A673 (cell line): ENCODE results near the gene EPSTI1. TPM values are rescaled to one million over a fixed set of nuclear protein-coding genes. Genes with fewer than 3 reads are reported as not detected.
"Not testable (repeated sequence)": the region's sequence is repeated elsewhere in the genome, so short reads cannot be mapped to it uniquely, and the experiment has no call there.

ENCODE experiments used
- BruUV-seq: library from RNA; stranded (reverse); fragments of 400-500 nt; replicated peaks from 2 replicates; lab custom pipeline; 2021; lab: Mats Ljungman, UMichigan
- CTCF ChIA-PET: fragments of 300-600 bp; sonication (Branson Sonifier 250); formaldehyde crosslinking; loops from one replicate; lab custom pipeline; 2022; ENCODE audit warnings: antibody characterized with exemption; lab: Charles Lee
- POLR2A ChIA-PET: fragments of 300-600 bp; sonication (Branson Sonifier 250); formaldehyde crosslinking; loops from one replicate; lab custom pipeline; 2022; ENCODE audit warnings: antibody characterized with exemption; ENCODE audit not compliant: low non-redundant PET; lab: Charles Lee
- DNase-seq: peaks from one replicate; pipeline ENCODE4 v3.0.0-alpha.2; 2015; ENCODE audit warnings: low spot score
- H3K27ac ChIP-seq: fragments of 200-600 bp; sonication (generic); 2 replicates; pipeline ENCODE4 v1.5.1; 2016; ENCODE audit warnings: mixed run types, low read depth, mild to moderate bottlenecking, mixed read lengths, antibody characterized with exemption, low read length; ENCODE audit not compliant: poor library complexity, severe bottlenecking
- H3K27me3 ChIP-seq: fragments of 200-600 bp; sonication (generic); replicated peaks from 2 replicates; pipeline ENCODE4 v1.6.1; 2017; ENCODE audit warnings: mixed run types, low read depth, mild to moderate bottlenecking, mixed read lengths, antibody characterized with exemption, low read length; ENCODE audit not compliant: insufficient read depth, poor library complexity
- H3K36me3 ChIP-seq: fragments of 200-600 bp; sonication (generic); 2 replicates; pipeline ENCODE4 v1.6.1; 2016; ENCODE audit warnings: mixed run types, mild to moderate bottlenecking, mixed read lengths, antibody characterized with exemption, low read length; ENCODE audit not compliant: insufficient read depth, poor library complexity, severe bottlenecking
- H3K4me1 ChIP-seq: fragments of 200-600 bp; sonication (generic); 2 replicates; pipeline ENCODE4 v1.6.1; 2017; ENCODE audit warnings: mixed run types, mild to moderate bottlenecking, mixed read lengths, antibody characterized with exemption, low read length; ENCODE audit not compliant: insufficient read depth, poor library complexity, severe bottlenecking
- H3K4me3 ChIP-seq: fragments of 200-600 bp; sonication (generic); 2 replicates; pipeline ENCODE4 v1.5.1; 2016; ENCODE audit warnings: low read depth, mixed run types, mild to moderate bottlenecking, mixed read lengths, low read length; ENCODE audit not compliant: poor library complexity, severe bottlenecking
- H3K9me3 ChIP-seq: fragments of 200-600 bp; sonication (generic); 2 replicates; pipeline ENCODE4 v1.6.1; 2016; ENCODE audit warnings: mixed run types, low read depth, mild to moderate bottlenecking, mixed read lengths, antibody characterized with exemption, low read length; ENCODE audit not compliant: poor library complexity, severe bottlenecking
- EZH2 ChIP-seq: fragments of 200-600 bp; sonication (generic); IDR thresholded peaks from 2 replicates; pipeline ENCODE4 v1.6.1; 2017; ENCODE audit warnings: borderline replicate concordance, low read depth, mild to moderate bottlenecking, mixed read lengths, antibody characterized with exemption, low read length; ENCODE audit not compliant: poor library complexity, severe bottlenecking
- intact Hi-C: fragments of 100-400 bp; cut with micrococcal nuclease; formaldehyde crosslinking; loops from one replicate; pipeline ENCODE4 v1.10.0; 2022; ENCODE audit not compliant: unreplicated experiment
- total RNA-seq: library from RNA; stranded (reverse); gene quantifications from 2 replicates; pipeline ENCODE4 v1.2.3, GENCODE V29; 2021
- TF ChIP-seq, protein P1 (sequence below): fragments of 300-800, 200-600 bp; sonication (generic); conservative IDR thresholded peaks from 2 replicates; pipeline ENCODE4 v1.5.1; 2017; ENCODE audit warnings: low read depth, mild to moderate bottlenecking, antibody characterized with exemption, low read length, moderate library complexity, mixed read lengths

EPSTI1 gene
- total RNA-seq, 1 experiment from 2014 or later = not detected

- H3K4me3 ChIP-seq = no peak overlapping the region
These were observed 702 bp upstream of the EPSTI1 start for GRCh38 chr13:42992764-42993122.

GRCh38 chr13:42991233-42991897, 676 bp downstream of the EPSTI1 start:
- BruUV-seq, intact Hi-C loops, DNase-seq, CTCF ChIA-PET, H3K27ac ChIP-seq, H3K36me3 ChIP-seq, H3K9me3 ChIP-seq, H3K4me1 ChIP-seq, POLR2A ChIA-PET, H3K27me3 ChIP-seq: not testable (repeated sequence)
- peak overlapping the region; percentile 47 for H3K4me3 ChIP-seq

More at GRCh38 chr13:42992764-42993122, 702 bp upstream of the EPSTI1 start:
- Histone ChIP-seq H3K27ac (no peak overlapping the region), H3K4me1 (no peaks in the 10 kb centered on the region), H3K36me3 (no peaks in the 10 kb centered on the region), H3K9me3 (no peaks in the 10 kb centered on the region), H3K27me3 (no peaks in the 10 kb centered on the region)
- DNase-seq = no peak
- ChIA-PET CTCF (no interaction called here), POLR2A (no interaction called here)
- intact Hi-C loops = no loop called here
- BruUV-seq = no TSS peak
- TF ChIP-seq, protein P1, sequence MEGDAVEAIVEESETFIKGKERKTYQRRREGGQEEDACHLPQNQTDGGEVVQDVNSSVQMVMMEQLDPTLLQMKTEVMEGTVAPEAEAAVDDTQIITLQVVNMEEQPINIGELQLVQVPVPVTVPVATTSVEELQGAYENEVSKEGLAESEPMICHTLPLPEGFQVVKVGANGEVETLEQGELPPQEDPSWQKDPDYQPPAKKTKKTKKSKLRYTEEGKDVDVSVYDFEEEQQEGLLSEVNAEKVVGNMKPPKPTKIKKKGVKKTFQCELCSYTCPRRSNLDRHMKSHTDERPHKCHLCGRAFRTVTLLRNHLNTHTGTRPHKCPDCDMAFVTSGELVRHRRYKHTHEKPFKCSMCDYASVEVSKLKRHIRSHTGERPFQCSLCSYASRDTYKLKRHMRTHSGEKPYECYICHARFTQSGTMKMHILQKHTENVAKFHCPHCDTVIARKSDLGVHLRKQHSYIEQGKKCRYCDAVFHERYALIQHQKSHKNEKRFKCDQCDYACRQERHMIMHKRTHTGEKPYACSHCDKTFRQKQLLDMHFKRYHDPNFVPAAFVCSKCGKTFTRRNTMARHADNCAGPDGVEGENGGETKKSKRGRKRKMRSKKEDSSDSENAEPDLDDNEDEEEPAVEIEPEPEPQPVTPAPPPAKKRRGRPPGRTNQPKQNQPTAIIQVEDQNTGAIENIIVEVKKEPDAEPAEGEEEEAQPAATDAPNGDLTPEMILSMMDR = no peak
- no peak for TF ChIP-seq EZH2

GRCh38 chr13:42990291-42991232, 1.5 kb downstream of the EPSTI1 start:
- ChIA-PET CTCF (no interaction called here), POLR2A (no interaction called here)
- intact Hi-C loops = no loop called here
- no peak overlapping the region for H3K4me3 ChIP-seq
- no TSS peak for BruUV-seq
- H3K27me3 ChIP-seq = no peaks in the 10 kb centered on the region
- no peaks in the 10 kb centered on the region for H3K4me1 ChIP-seq
- H3K9me3 ChIP-seq = no peaks in the 10 kb centered on the region
- no peaks in the 10 kb centered on the region for H3K36me3 ChIP-seq
- TF ChIP-seq EZH2 = no peak
- TF ChIP-seq, protein P1 = no peak
- no peak for DNase-seq
- H3K27ac ChIP-seq = no peak overlapping the region
